ENCODE results near the gene CCDC110.
A peak's percentile ranks its signal among the peaks of the same experiment; 100 is the strongest.
"Not testable (repeated sequence)": the region's sequence is repeated elsewhere in the genome, so short reads cannot be mapped to it uniquely, and the experiment has no call there.

Gene CCDC110

DNA sequence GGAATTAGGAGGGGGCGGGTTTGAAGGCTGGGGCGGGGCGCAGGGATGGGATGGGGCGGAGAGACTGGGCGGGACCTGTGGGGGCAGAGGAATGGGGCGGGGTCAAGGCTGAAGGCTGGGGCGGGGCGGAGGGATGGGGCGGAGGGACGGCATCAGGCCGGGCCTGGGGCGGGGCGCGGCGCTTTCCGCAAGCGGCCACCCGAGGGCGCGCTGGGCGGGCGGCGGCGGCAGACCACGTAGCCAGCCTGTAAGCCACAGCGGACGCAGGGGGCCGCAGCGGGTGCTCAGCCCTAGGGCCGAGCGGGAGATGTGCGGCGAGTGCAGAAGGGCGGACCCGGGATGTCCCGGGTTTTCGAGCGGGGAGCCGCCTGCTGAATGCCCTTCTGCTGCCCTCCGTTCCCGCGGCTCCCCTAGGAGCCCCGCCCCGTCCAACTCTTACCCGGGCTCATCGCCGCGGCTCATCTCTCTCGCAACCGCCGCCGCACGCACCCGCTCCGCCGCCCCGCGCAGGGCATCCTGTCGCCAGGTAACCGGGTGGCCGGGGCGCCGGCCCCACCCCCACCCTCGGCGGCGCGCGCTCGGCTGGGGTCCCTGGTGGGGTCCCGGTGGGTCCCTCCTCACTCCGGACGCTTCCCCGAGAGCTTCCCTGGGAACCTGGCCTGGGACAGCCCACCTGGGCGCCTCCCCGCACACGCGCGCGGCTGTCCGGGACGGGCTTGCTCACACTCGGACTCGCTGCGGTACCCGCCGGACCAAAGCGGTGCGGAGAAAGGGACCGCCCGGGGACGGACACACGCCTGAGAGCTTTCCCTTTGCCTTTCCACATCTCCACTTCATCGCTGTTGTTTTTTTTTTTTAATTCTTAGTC is at the start of gene CCDC110:
TSS of gene CCDC110 (minus strand) at position 499 of the 868 bp plus-strand sequence. CDS start at position 449, 50 bp downstream.
- DNase-seq (ENCODE audit: low spot score) = peak; percentile 100

DNA sequence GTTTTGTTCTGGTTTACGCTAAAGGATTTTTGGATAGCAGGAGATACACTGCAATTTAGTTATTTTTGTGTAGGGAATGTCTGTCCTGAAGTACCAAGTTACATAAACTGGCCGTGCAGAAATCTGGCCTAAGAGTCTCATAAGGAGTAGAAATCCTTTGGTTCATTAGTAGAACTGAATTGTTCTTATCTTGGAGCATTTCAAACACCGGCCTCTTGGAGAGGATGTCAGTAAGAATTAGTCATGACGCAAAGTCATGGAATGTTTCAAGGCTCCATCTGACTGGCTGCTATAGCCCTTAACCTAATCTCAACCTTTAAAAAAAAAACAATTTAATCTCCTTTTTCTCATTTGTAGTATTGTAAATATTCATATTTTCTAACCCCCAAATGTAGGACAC is 48.6 kb upstream of the CCDC110 start:
- DNase-seq (ENCODE audit: low spot score) = no peak

DNA sequence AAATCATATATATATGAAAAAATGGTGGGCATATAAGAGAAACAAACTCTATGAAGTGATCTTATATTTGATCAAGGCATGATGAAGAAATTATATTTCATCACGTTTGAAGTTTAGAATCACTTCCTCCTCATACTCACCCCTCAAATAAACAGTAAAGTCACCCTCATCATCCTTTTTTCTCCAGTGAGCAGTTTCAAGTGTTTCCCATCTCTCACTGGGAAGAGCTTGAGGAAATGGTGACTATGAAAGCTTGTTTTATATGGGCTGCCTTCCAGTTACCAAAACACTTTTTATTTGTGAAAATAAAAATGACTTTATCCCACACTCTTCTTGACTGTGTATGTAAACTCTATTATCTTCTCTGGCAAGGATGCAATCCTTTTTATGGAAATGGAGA is 47.0 kb upstream of the CCDC110 start:
- no peak for DNase-seq (ENCODE audit: low spot score)

DNA sequence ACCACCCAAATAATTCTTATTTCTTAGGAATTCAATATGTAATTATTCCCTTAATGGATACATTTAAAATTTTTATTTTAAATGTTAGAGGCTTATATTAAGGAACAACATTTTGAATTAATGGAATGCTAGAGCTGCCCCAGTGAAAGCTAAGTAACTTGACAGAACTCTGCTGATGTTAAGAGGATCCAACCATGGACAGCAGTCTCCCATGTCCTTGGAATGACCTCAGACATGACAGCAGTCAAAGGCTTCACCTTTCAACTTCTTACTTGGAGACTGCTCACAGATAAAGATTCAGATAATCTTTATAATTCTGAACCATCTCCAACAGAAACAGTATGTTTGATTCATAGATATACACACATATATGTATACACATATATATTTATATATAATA is 46.5 kb upstream of the CCDC110 start:
- DNase-seq (ENCODE audit: low spot score) = no peak

DNA sequence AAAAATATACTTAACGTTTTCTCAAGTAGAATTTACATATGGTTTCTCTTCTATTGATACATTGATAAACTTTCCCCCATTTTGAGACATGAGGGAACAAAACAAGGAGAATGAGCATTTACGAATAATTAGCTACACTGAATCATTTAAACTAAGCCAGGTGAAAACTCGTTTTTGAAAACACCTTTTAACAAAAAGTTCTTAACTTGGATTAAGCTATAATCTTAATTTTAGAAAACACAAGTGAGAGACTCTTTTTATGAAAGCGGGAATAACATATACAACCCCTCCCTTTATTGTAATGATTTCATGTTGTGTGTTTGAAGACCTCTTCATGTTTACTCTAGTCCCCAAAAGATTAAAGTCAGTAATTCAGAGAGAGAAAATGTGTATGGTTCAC is 43.7 kb upstream of the CCDC110 start:
- DNase-seq (ENCODE audit: low spot score) = no peak

DNA sequence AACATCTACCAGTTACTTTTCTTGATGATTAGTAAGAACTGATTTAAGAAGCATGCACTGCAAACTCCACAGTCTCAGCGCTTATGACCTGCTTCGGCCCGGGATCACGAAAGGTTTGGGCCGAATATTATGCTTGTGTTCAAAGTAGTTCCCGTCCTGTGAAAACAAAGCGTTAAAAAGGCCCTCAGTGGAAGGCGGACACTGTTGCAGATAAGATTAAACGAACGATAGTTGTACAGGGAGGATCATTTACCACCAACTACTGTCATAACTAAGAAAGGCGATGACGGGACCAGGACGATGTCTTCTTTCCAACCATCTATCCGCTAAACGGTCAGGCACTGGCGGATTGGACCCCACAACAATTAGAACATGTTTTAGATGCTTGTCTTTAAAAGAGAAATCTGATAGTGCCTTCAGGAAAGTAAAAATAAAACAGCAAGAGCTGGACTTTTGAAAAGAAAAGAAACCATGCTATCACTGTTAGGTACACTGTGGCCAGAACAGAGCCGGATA is 42.7 kb upstream of the CCDC110 start:
- no peak for DNase-seq (ENCODE audit: low spot score)

DNA sequence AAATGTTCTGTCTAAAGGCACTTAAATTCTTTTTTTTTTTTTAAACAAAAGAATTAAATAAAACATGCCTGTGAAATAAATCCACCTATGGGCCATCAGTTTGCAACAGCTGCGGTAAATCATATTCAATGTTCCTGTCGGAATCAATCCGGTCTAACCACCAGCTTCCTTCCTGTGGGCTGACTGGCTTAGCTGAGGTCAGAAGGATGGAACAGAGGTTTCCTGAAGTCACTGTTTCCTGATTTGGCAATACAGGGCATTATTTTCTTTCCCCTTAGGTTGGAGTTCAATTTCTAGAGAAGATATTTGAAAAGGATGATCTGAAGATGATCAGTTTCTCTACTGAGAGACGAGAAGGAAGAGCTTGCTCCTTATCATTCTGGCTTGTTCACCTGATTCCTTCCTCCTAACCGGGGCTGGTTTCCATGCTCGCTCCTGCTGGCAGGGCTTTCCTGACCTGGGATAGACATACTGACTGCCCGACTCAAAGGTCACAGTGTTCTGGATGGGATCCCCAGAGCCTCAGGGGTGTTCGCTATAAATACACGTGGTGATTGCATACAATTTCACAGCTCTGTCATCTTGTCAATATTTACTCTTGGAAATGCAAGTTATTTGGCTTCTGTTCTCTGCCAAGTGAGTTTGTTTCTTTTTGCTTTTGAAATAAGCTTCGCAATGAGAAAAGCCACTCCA is 42.1 kb upstream of the CCDC110 start:
- no peak for DNase-seq (ENCODE audit: low spot score)

DNA sequence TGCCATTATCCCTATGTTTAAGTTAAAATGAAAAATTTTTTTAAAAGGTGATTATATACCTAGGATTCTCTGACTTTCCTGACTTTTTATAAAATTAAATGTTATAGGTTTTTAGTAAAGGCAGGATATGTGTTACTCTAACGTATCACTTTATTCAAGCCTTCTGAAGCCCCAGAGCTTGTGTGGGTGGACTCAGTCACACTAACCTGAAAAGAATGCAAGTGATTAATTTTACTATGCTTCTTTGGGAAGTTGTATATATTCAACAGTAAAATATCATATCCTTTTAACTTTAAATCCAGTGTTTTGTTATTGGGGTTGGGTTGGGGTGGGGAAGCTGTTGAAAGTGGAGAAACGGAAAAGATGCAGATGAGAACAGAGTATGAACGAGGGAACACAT is 41.0 kb upstream of the CCDC110 start:
- DNase-seq (ENCODE audit: low spot score) = peak; percentile 55

DNA sequence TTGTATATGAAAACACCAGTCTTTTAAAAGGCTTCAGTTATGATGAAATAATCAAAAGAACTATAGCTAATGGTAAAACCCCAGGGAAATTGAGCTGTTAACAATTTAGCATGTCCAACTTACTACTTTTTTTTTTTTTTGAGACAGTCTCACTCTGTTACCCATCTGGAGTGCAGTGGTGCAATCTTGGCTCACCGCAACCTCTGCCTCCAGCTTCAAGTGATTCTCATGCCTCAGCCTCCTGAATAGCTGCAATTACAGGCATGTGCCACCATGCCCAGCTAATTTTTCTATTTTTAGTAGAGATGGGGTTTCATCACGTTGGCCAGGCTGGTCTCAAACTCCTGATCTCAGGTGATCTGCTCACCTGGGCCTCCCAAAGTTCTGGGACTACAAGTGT is 39.7 kb upstream of the CCDC110 start:
- not testable (repeated sequence) for DNase-seq (ENCODE audit: low spot score)

DNA sequence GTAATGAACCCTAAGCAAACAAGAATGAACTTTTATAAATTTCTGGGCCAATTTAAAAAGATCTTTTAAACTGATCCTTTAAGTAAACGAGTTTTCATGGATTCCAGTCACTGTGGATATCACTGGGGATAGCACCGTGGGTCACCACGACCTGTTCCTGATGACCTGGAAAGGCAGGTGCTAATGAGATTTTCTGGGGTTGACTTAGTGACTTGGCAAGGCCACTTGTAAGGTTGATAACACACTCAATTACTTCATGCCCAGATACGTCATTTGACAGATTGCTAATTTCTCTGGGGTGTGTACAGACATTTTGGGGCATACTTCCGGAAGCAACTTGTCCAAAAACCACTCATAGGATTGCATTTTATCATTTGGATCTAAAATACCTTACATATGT is 39.3 kb upstream of the CCDC110 start:
- DNase-seq (ENCODE audit: low spot score) = no peak

DNA sequence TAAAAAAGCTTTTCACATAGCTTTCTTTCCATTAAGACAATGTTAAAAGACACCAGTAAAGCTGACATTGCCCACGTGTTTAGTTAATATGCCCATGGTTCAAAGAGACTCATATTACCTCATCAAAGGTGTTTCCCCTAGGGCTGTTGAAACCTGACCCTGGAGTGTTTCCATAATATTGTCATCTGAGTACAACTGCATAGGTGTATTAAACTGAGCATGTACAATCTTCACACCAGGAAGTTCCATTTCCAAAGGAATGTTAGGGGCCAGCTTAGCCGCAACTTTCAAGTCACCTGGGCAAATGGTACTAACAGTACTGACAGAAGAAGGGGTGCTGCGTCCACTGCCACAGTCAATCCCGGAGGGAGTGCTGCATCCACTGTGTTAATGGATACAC is 36.6 kb upstream of the CCDC110 start:
- DNase-seq (ENCODE audit: low spot score) = no peak

DNA sequence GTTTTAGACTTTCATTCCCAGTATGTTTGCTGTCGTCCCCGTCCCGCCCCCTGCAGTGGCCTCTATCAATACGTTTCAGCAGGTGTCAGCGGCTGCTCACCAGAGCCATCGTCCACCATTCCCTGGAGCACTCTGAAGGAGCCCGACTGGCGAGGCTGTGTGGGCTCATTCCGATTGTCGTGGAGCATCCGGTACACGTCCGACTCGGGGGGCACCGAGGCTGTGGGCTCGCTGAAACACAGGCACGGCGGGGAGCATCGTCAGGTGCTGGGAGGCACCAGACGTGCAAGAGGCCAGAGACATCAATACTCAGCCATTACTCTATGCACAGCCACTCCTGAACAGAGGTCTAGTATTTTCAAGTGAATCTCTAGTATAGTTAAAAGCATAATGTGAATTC is 34.9 kb upstream of the CCDC110 start:
- DNase-seq (ENCODE audit: low spot score) = no peak

DNA sequence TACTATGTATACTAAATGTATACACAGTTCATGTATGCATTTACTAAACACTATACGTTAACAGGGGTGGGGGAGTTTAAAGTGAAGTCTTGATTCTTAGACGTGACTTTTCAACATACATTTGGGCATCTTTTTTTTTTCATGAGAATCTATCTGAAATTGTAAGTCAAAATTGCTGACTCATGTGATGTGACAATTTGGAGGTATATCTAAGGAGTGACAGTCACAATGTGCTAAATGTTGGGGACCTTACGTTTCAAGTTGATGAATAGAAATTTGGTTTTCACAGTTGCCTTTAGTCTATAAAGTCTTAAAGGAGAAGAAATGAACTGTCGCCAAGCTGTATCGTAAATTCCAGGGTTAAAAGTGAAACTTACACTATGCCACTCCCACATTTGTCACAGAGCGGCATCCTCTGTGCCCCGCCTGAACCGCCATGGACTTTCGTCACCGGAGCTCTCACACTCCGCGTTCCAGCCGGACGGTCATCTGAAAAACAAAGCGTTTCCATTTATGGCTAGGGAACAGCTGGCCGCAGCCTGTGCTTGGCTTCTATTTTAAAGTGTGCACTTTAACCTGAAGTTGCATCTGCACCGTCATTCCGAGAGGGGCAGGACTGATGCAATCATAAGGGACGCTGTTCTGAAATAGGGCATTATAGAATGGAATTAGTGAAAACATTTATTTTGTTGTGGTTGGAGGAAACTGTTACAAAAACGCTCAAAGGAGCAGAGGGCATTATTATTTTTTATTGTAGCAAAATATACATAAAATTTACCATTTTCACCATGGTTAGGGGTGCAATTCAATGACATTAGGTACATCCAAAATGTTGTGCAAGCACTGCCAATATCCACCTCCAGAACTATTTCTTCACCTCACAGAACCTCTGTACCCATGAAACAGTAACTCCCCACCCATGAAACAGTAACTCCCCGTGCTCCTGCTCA is 32.8 kb upstream of the CCDC110 start:
- no peak for DNase-seq (ENCODE audit: low spot score)

DNA sequence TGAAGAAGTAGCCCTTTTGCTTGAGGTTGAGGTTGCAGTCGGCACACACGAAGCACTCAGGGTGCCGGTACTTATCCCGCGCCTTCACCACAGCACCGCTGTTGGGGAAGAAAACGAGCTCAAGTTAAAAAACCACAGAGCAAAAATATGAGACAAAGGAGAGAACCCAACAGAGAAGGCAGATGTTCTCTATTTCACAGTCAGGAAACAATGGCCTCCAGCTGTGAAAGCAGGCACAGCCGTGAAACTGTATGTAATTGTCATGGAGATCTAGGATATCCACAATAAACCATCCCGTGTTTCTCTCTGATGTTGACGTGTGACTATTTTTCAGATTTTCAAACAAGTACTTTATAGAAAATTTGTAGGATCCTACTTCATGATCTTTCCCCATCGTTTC is 30.9 kb upstream of the CCDC110 start:
- no peak for DNase-seq (ENCODE audit: low spot score)

DNA sequence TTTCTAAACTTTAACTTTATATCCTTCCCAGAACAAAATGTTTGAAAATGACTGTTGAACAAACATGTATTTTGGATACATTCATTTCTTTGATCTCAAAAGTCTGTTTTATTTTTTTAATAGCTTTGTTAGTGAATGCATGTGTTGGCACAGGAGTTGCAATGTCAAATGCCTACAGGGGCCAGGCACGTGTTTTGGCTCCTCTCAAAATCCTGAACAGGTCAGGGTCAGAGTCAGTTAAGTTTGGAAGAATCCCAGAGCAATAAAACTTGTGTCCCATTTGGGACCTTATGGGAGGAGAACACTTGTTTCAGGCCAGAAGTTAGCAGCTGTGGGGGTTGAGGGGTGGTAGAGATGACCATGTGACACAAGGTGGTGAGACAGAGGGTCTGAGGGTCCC is 29.0 kb upstream of the CCDC110 start:
- no peak for DNase-seq (ENCODE audit: low spot score)

DNA sequence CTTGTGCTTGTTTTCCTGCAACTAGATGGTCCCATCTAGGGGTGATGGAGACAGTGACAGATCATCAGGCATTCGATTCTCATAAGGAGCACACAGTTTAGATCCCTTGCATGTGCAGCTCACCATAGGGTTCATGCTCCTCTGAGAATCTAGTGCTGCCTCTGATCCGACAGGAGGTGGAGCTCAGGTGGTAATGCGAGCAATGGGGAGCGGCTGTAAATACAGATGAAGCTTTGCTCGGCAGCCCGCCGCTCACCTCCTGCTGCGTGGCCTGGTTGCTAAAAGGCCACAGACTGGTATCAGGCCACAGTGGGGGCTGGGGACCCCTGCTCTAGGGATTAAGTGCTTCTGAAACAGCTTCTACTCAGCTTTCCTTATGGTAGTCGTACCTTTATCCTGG is 28.5 kb upstream of the CCDC110 start:
- no peak for DNase-seq (ENCODE audit: low spot score)

DNA sequence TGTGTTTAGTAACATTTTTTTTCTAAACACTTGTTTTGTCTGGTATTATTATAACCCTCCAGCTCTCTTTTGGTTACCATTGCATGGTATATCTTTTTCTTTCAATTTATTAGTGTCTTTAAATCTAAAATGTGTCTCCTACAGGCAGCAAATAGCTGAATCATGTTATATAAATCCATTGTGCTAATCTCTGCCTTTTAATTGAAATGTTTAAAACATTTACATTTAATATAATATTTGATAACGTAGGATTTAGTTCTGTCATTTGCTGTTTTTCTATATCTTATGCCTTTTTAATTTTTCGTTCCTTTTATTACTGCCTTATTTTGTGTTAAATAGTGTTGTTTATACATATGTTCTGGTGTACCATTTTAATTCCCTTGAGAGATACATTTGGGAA is 17.1 kb upstream of the CCDC110 start:
- DNase-seq (ENCODE audit: low spot score) = no peak

DNA sequence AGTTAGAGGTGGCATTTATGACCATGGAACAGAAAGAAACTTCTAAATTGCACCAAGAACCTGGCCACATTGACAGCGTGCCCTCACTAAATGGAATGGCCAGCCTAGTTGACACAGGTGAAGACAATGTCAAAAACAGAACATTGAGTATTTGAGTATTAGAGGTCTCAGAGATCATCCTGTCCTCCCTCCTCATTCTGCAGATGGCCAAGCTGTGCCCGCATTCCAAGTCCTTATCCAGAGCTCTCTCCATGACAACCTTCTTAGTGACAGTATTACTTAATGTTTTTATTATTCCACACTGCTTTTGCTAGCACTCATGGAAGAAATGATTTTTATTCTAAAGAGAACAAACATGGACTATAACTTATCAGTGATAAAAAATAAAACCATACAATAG is 9.9 kb upstream of the CCDC110 start:
- DNase-seq (ENCODE audit: low spot score) = no peak

DNA sequence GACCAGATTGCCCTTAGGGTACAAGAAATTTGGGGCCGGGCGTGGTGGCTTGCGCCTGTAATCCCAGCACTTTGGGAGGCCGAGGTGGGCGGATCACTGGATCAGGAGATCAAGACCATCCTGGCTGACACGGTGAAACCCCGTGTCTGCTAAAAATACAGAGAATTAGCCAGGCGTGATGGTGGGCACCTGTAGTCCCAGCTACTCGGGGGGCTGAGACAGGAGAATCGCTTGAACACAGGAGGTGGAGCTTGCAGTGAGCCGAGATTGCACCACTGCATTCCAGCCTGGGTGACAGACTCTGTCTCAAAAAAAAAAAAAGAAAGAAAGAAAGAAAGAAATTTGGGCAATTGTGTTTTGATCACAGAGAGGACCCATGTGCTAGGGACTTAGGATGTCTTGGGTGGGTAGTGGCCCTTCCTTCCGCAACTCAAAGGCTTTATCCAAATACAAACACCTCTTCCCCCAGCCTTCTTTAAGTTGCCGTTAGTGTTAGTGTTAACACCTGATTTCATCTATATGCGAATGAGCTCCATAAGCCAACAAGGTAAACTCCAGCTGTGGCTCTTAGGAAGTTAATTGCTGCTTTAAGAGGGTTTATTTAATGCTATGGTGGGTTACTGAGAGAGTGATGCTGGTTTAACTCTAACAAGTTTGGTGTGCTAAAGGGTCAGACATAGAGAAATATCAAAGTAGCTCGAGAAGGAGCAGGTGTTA is 8.6 kb upstream of the CCDC110 start:
- no peak for DNase-seq (ENCODE audit: low spot score)

DNA sequence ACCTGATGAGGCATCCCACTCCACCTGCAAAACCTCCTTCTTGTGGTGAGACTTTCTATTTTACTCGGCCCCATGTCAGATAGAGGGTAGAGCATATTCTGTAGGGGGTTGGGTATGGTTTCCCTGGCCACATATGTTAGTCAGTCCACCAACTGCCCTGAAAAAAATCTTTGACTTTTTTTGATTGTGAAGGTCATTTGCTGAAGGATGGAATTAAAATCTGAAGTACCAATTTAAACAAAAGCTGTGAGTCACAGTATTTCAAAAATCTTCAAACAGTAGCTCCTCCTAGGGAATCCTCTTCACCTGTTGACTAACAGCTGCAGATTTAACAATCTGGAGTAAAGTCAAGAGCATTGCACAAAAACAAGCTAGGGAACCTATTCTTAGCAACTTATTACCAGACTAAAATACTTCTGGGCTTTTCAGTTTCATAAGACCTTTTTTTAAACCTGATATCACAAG is 8.0 kb upstream of the CCDC110 start:
- no peak for DNase-seq (ENCODE audit: low spot score)

DNA sequence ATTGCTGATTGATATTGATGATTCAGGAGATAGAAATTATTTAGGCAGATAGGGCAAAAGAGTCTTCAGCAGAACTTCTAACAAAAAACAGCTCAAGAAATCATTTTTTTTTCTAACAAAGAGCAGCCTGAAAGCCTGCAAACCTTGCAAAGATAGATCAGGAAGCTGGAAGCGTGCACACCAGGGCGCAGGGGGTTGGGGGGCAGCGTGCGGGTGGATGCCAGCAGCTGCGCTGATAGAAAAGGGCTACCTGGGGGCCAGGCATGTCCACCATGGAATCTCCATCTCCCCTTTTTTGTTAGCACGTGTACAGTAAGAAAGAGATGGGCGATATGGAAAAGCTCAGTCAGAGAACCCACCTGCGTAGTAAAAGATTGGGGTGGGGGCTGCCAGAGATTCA is 1.7 kb upstream of the CCDC110 start:
- DNase-seq (ENCODE audit: low spot score) = no peak
